Neural crest cell (in vitro differentiated cells): Measurements from ENCODE around the gene HPSE. TPM values are rescaled to one million over a fixed set of nuclear protein-coding genes. Genes with fewer than 3 reads are reported as not detected.

Experiments used
- DNase-seq: peaks from one replicate; pipeline ENCODE4 v3.0.0; 2021; ENCODE audit warnings: low read depth, mixed read lengths, low spot score
- H3K27ac Mint-ChIP-seq: one replicate; pipeline ENCODE4 v1.8.0; 2021; ENCODE audit warnings: mild to moderate bottlenecking, mixed read lengths; ENCODE audit not compliant: unreplicated experiment
- H3K27me3 Mint-ChIP-seq: 2 replicates; pipeline ENCODE4 v1.8.0; 2021; ENCODE audit warnings: low read depth, mild to moderate bottlenecking, mixed read lengths
- H3K36me3 Mint-ChIP-seq: 2 replicates; pipeline ENCODE4 v1.8.0; 2021; ENCODE audit warnings: low read depth, mild to moderate bottlenecking, mixed read lengths
- H3K4me1 Mint-ChIP-seq: 2 replicates; pipeline ENCODE4 v1.8.0; 2021; ENCODE audit warnings: mixed read lengths
- H3K4me3 Mint-ChIP-seq: one replicate; pipeline ENCODE4 v1.8.0; 2021; ENCODE audit warnings: mild to moderate bottlenecking, mixed read lengths
- H3K9me3 Mint-ChIP-seq: 2 replicates; pipeline ENCODE4 v1.8.0; 2021; ENCODE audit warnings: mixed read lengths
- total RNA-seq: library from RNA; stranded (reverse); gene quantifications from 2 replicates; pipeline ENCODE4 v1.2.1, GENCODE V29; 2021
- TF ChIP-seq, protein P1 (sequence below): fragments of 200-600 bp; sonication (generic); conservative IDR thresholded peaks from 2 replicates; pipeline ENCODE4 v1.5.0; 2021; ENCODE audit warnings: antibody characterized with exemption, mild to moderate bottlenecking

HPSE gene
- total RNA-seq, 1 donor from 2014 or later: 0.30 TPM

DNA sequence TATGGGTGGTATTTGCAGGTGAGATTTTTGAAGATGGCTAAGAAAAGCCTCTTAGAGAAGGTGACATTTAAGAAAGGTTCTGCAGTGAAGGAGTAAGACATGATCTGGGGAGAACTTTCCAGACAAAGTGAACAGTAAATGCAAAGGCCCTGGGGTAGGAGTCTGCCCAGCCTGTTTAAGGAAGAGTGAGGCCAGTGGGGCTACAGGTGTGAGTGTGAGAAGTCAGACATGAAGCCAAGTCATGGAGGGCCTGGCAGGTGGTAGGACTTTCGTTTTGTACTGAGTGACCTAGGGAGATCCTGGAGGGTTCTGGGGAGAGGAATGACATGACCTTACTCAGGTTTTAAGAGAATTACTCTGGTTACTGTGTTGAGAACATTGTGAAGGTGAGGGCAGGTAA is 71.5 kb downstream of the HPSE start:
- H3K27ac Mint-ChIP-seq: no peak overlapping the region
- H3K27me3 Mint-ChIP-seq: no peaks in the 10 kb centered on the region
- peaks cover 7% of the 10 kb centered on the region for H3K4me1 Mint-ChIP-seq
- TF ChIP-seq, protein P1, sequence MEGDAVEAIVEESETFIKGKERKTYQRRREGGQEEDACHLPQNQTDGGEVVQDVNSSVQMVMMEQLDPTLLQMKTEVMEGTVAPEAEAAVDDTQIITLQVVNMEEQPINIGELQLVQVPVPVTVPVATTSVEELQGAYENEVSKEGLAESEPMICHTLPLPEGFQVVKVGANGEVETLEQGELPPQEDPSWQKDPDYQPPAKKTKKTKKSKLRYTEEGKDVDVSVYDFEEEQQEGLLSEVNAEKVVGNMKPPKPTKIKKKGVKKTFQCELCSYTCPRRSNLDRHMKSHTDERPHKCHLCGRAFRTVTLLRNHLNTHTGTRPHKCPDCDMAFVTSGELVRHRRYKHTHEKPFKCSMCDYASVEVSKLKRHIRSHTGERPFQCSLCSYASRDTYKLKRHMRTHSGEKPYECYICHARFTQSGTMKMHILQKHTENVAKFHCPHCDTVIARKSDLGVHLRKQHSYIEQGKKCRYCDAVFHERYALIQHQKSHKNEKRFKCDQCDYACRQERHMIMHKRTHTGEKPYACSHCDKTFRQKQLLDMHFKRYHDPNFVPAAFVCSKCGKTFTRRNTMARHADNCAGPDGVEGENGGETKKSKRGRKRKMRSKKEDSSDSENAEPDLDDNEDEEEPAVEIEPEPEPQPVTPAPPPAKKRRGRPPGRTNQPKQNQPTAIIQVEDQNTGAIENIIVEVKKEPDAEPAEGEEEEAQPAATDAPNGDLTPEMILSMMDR: no peak
- no peak for DNase-seq
- no peaks in the 10 kb centered on the region for H3K36me3 Mint-ChIP-seq
- H3K9me3 Mint-ChIP-seq: no peaks in the 10 kb centered on the region
- H3K4me3 Mint-ChIP-seq: no peak overlapping the region

DNA sequence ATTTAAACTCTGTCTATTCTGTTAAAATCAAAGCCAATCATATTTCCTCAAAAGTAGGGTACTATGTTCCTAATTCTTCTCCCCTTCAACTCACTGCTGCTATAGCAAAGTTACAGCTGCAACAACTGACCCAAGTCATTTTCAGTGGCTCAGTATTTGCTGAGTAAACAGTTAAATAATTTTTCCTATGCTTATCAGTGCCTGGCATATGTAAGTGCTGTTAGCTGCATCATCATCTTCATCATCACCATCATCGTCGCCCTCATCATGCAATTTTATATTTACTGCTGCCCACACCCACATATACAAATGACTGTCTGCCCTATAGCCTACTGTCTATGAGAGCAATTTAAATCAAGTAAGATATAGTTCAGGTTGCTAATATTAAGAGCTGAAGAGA is 72.0 kb downstream of the HPSE start:
- TF ChIP-seq, protein P1: no peak
- no peak overlapping the region for H3K27ac Mint-ChIP-seq
- peaks cover 11% of the 10 kb centered on the region for H3K4me1 Mint-ChIP-seq
- no peaks in the 10 kb centered on the region for H3K9me3 Mint-ChIP-seq
- H3K4me3 Mint-ChIP-seq: no peak overlapping the region
- H3K27me3 Mint-ChIP-seq: no peaks in the 10 kb centered on the region
- DNase-seq: no peak
- no peaks in the 10 kb centered on the region for H3K36me3 Mint-ChIP-seq

DNA sequence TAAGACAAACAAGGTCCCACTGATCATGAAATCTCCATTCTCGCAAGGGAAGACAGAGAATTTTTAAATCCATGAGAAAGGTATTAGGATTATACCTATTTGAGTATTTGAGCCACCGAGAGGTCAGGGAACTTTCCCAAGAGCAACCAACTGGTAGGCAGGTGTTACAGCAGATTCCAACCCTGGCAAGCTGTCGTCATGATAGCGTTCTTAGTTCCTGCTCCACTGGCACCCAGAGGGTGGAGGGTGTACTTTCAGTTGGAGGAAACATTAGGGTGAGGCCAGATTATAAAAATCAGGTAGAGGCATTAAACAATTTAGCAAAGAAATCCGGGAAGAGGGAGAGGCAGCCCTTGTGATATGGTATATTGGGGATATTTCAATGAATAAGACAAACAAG is 73.3 kb downstream of the HPSE start:
- TF ChIP-seq, protein P1: no peak
- H3K27ac Mint-ChIP-seq: peak overlapping the region; percentile 87
- DNase-seq: no peak
- H3K27me3 Mint-ChIP-seq: no peaks in the 10 kb centered on the region
- no peaks in the 10 kb centered on the region for H3K9me3 Mint-ChIP-seq
- no peak overlapping the region for H3K4me3 Mint-ChIP-seq
- H3K4me1 Mint-ChIP-seq: peaks cover 14% of the 10 kb centered on the region
- H3K36me3 Mint-ChIP-seq: no peaks in the 10 kb centered on the region

DNA sequence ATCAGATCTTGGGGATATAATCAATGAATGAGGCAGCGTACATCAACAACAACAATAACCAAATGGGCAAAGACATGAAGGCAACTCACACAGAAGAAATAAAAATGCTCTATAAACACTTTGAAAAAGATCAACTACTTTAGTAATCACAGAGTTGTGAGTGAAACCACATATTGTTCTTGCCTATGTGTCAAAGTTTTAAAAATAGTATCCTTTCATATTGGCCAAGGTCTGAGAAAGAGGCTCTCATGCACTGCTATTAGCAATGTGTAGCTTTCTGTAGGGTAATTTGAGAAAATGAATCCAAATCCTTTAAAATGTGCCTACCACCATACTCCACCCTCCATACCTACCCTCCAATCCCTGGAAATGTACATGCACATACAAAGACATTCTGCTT is 75.1 kb downstream of the HPSE start:
- Mint-ChIP-seq H3K4me3 (no peak overlapping the region), H3K36me3 (no peaks in the 10 kb centered on the region), H3K27me3 (no peaks in the 10 kb centered on the region), H3K9me3 (no peaks in the 10 kb centered on the region), H3K4me1 (peaks cover 18% of the 10 kb centered on the region), H3K27ac (no peak overlapping the region)
- no peak for DNase-seq
- TF ChIP-seq, protein P1: no peak

DNA sequence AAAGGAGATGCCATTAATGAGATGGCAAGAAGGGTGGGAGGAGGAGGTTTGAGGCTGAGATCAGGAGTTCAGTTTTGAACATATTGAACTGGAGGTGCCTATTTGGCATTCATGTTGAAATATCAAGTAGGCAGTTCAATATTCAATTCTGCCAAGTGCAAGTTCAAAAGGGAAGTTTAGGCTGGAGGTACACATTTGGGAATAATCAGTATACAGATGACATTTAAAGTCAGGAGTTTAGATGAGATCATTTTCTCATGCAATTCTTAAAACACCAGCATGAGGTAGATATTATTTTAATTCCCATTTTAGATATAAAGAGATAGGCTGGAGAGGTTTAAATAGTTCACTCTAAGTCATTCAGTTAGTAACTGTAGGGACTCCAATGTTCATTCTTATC is 76.2 kb downstream of the HPSE start:
- H3K27ac Mint-ChIP-seq: no peak overlapping the region
- H3K27me3 Mint-ChIP-seq: no peaks in the 10 kb centered on the region
- no peak overlapping the region for H3K4me3 Mint-ChIP-seq
- no peaks in the 10 kb centered on the region for H3K36me3 Mint-ChIP-seq
- DNase-seq: no peak
- no peaks in the 10 kb centered on the region for H3K9me3 Mint-ChIP-seq
- TF ChIP-seq, protein P1: no peak
- peaks cover 18% of the 10 kb centered on the region for H3K4me1 Mint-ChIP-seq

DNA sequence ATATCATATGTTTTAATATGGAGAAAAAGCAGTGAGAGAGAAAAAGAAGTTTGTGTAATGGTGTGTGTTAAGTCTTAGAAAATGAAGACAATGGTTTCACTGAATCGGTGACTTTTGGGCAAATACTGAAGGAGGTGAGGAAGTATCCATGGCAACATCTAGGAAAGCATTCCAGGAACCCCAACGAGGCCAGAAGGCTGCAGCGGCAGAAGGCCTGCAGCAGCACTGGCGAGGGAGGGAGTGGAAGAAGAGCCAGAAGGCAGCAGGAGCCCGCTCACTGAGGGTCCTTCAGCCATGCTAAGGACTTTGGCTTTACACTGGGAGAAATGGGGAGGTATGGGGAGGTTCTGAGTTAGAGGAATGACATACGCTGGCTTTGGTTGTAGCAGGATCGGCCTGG is 76.8 kb downstream of the HPSE start:
- H3K27ac Mint-ChIP-seq: no peak overlapping the region
- peaks cover 19% of the 10 kb centered on the region for H3K4me1 Mint-ChIP-seq
- no peaks in the 10 kb centered on the region for H3K36me3 Mint-ChIP-seq
- TF ChIP-seq, protein P1: no peak
- H3K27me3 Mint-ChIP-seq: no peaks in the 10 kb centered on the region
- no peak for DNase-seq
- H3K9me3 Mint-ChIP-seq: no peaks in the 10 kb centered on the region
- no peak overlapping the region for H3K4me3 Mint-ChIP-seq
